ENCODE results near the gene SETD5. TPM values are rescaled to one million over a fixed set of nuclear protein-coding genes. Genes with fewer than 3 reads are reported as not detected.
A peak's percentile ranks its signal among the peaks of the same experiment; 100 is the strongest.

The SETD5 gene
- total and polyA plus RNA-seq, 10 donors = 9.7 to 159 (median 118) TPM

GRCh38 chr3:9398700-9399336 lies 1.4 kb downstream of the SETD5 start:
- Histone ChIP-seq H3K27me3 (replicated peaks in 1 of 7) (no peaks in the 10 kb centered on the region), H3K4me1 (peaks cover 62 to 81% (median 77%) of the 10 kb centered on the region in 6 donors), H3K36me3 (peaks cover 0 to 16% (median 5%) of the 10 kb centered on the region in 6 donors), H3K27ac (peak overlapping the region; percentile 96 to 99 (median 99)), H3K9me3 (no peaks in the 10 kb centered on the region), H3K4me3 (peak overlapping the region; percentile 62 to 91 (median 73))
- WGBS, 5 donors = 0 to 1% (median 0%) methylated on average over 7 of the region's 7 CpGs
- intact Hi-C loops (cut with DNase I; ENCODE audit: low total_unique reads) = no loop called here
- no peak for DNase-seq
- TF ChIP-seq POLR2A (IDR thresholded peaks at IDR 0.05) (no peak), CTCF (IDR thresholded peaks at IDR 0.05 in 8 of 11, conservative IDR thresholded peaks at IDR 0.05 in 3 of 11) (no peak)

GRCh38 chr3:9399337-9399703 lies 1.9 kb downstream of the SETD5 start:
- intact Hi-C loops (cut with DNase I; ENCODE audit: low total_unique reads) = no loop called here
- TF ChIP-seq POLR2A (IDR thresholded peaks at IDR 0.05) (no peak), CTCF (IDR thresholded peaks at IDR 0.05 in 8 of 11, conservative IDR thresholded peaks at IDR 0.05 in 3 of 11) (no peak), POLR2AphosphoS5 (IDR thresholded peaks at IDR 0.05) (no peak)
- peak overlapping the region; percentile 62 to 91 (median 73) for H3K4me3 ChIP-seq
- DNase-seq = no peak
- 2 to 12% (median 8%) methylated on average over 2 of the region's 2 CpGs for WGBS, 5 donors
- peaks cover 0 to 11% (median 4%) of the 10 kb centered on the region in 6 donors for H3K36me3 ChIP-seq
- peaks cover 59 to 81% (median 77%) of the 10 kb centered on the region in 6 donors for H3K4me1 ChIP-seq
- H3K9me3 ChIP-seq = no peaks in the 10 kb centered on the region
- peak overlapping the region; percentile 29 to 99 (median 99) for H3K27ac ChIP-seq
- H3K27me3 ChIP-seq (replicated peaks in 1 of 7) = no peaks in the 10 kb centered on the region

- no peak for DNase-seq
- intact Hi-C loops (cut with DNase I; ENCODE audit: low total_unique reads) = no loop called here
- Histone ChIP-seq H3K4me1 (peaks cover 59 to 81% (median 77%) of the 10 kb centered on the region in 6 donors), H3K9me3 (no peaks in the 10 kb centered on the region), H3K27me3 (replicated peaks in 1 of 7) (no peaks in the 10 kb centered on the region), H3K36me3 (peaks cover 0 to 7% (median 2%) of the 10 kb centered on the region in 6 donors), H3K27ac (peak overlapping the region; percentile 29 to 99 (median 99)), H3K4me3 (peak overlapping the region in 7 of 8 donors; percentile 62 to 78 (median 72))
- 1 to 8% (median 3%) methylated on average over 3 of the region's 3 CpGs for WGBS, 5 donors
- TF ChIP-seq POLR2AphosphoS5 (IDR thresholded peaks at IDR 0.05) (peak in 2 of 3 donors; percentile 29 to 51), POLR2A (IDR thresholded peaks at IDR 0.05) (no peak)
These were observed 2.3 kb downstream of the SETD5 start for GRCh38 chr3:9399746-9400145.

GRCh38 chr3:9400616-9401015 lies 3.2 kb downstream of the SETD5 start:
- no peak for DNase-seq
- H3K36me3 ChIP-seq = no peaks in the 10 kb centered on the region
- H3K9me3 ChIP-seq = no peaks in the 10 kb centered on the region
- peak overlapping the region in 1 of 8 donors; percentile 15 for H3K4me3 ChIP-seq
- WGBS, 5 donors = 30 to 54% (median 33%) methylated on average over 3 of the region's 3 CpGs
- peaks cover 61 to 81% (median 77%) of the 10 kb centered on the region in 6 donors for H3K4me1 ChIP-seq
- intact Hi-C loops (cut with DNase I; ENCODE audit: low total_unique reads) = no loop called here
- no peak for TF ChIP-seq CTCF (IDR thresholded peaks at IDR 0.05 in 8 of 11, conservative IDR thresholded peaks at IDR 0.05 in 3 of 11)
- TF ChIP-seq POLR2A (IDR thresholded peaks at IDR 0.05) = no peak
- no peak for TF ChIP-seq POLR2AphosphoS5 (IDR thresholded peaks at IDR 0.05)
- H3K27ac ChIP-seq = peak overlapping the region in 5 of 8 donors; percentile 11 to 99 (median 99)
- no peaks in the 10 kb centered on the region for H3K27me3 ChIP-seq (replicated peaks in 1 of 7)
